Subcutaneous adipose tissue (tissue), 4 donors: ENCODE data around the gene LDLRAD4. TPM values are rescaled to one million over a fixed set of nuclear protein-coding genes. Genes with fewer than 3 reads are reported as not detected.

Experiments
- CTCF ChIP-seq: fragments of 450-650 bp; IDR thresholded peaks from one replicate; pipeline ENCODE4 v1.5.1; 2016; ENCODE audit warnings: low read depth, mild to moderate bottlenecking, control low read depth, antibody characterized with exemption, moderate library complexity
- total RNA-seq, 4 donors: library from RNA; depleted of rRNA; stranded (reverse); fragments of >200 nt; gene quantifications; one replicate each; pipeline ENCODE4 v1.1.0, GENCODE V29; 2016

The LDLRAD4 gene
- total RNA-seq, 4 donors from 2014 or later, result 16.4 to 28.4 (median 21.6) TPM

GRCh38 chr18:13574761-13575160 lies 356.2 kb downstream of the LDLRAD4 start:
- TF ChIP-seq CTCF, result no peak

GRCh38 chr18:13576598-13576997 lies 358.0 kb downstream of the LDLRAD4 start:
- TF ChIP-seq CTCF, result no peak

- TF ChIP-seq CTCF, result no peak
These were observed 358.6 kb downstream of the LDLRAD4 start for GRCh38 chr18:13577091-13577697.

- no peak for TF ChIP-seq CTCF
These were observed 359.2 kb downstream of the LDLRAD4 start for GRCh38 chr18:13577781-13578180.

GRCh38 chr18:13578400-13578799 lies 359.8 kb downstream of the LDLRAD4 start:
- TF ChIP-seq CTCF, result no peak

- no peak for TF ChIP-seq CTCF
These were observed 361.3 kb downstream of the LDLRAD4 start for GRCh38 chr18:13579874-13580273.

GRCh38 chr18:13580351-13580750 lies 361.8 kb downstream of the LDLRAD4 start:
- no peak for TF ChIP-seq CTCF
